HEK293 (cell line): Measurements from ENCODE around the gene PARP1.

Experiments used
- CTCF ChIP-seq: fragments of 450-650 bp; formaldehyde crosslinking; IDR thresholded peaks from 2 replicates; pipeline ENCODE4 v1.5.1; 2016; ENCODE audit warnings: missing biosample characterization, missing genetic modification characterization
- HOXC10 ChIP-seq: sonication (generic); formaldehyde crosslinking; IDR thresholded peaks from 2 replicates; pipeline ENCODE4 v1.8.1; 2023; ENCODE audit warnings: mild to moderate bottlenecking, missing genetic modification reagents
- SP3 ChIP-seq: fragments of 450-650 bp; formaldehyde crosslinking; IDR thresholded peaks from 2 replicates; pipeline ENCODE4 v1.5.1; 2016; ENCODE audit warnings: missing biosample characterization, missing genetic modification characterization
- ZNF121 ChIP-seq: fragments of 450-650 bp; formaldehyde crosslinking; IDR thresholded peaks from 2 replicates; pipeline ENCODE4 v1.5.1; 2016; ENCODE audit warnings: missing biosample characterization, missing genetic modification characterization
- ZNF239 ChIP-seq: fragments of 450-650 bp; formaldehyde crosslinking; IDR thresholded peaks from 2 replicates; pipeline ENCODE4 v1.5.1; 2016; ENCODE audit warnings: missing biosample characterization, missing genetic modification characterization
- ZNF335 ChIP-seq: fragments of 450-650 bp; formaldehyde crosslinking; conservative IDR thresholded peaks from 2 replicates; pipeline ENCODE4 v1.5.1; 2016; ENCODE audit warnings: missing biosample characterization, missing genetic modification characterization
- ZNF580 ChIP-seq: fragments of 450-650 bp; formaldehyde crosslinking; IDR thresholded peaks from 2 replicates; pipeline ENCODE4 v1.5.1; 2016; ENCODE audit warnings: missing biosample characterization, missing genetic modification characterization
- TF ChIP-seq, protein P1 (sequence below): fragments of 450-650 bp; formaldehyde crosslinking; IDR thresholded peaks from 2 replicates; pipeline ENCODE4 v1.5.1; 2016; ENCODE audit warnings: missing biosample characterization, missing genetic modification characterization
- TF ChIP-seq, protein P2 (sequence below): IDR thresholded peaks from 2 replicates; pipeline ENCODE4 v1.6.1; 2011; ENCODE audit warnings: mild to moderate bottlenecking, low read depth, low read length, borderline replicate concordance
- TF ChIP-seq, protein P3 (sequence below): fragments of 450-650 bp; formaldehyde crosslinking; IDR thresholded peaks from 2 replicates; pipeline ENCODE4 v1.5.1; 2016; ENCODE audit warnings: missing biosample characterization, missing genetic modification characterization
- TF ChIP-seq, protein P4 (sequence below): fragments of 450-650 bp; formaldehyde crosslinking; IDR thresholded peaks from 2 replicates; pipeline ENCODE4 v1.5.1; 2017; ENCODE audit warnings: missing biosample characterization, missing genetic modification characterization

GRCh38 chr1:226436855-226437491, 29.1 kb upstream of the PARP1 start:
- TF ChIP-seq ZNF335 (no peak), ZNF239 (tag by site-specific recombination) (no peak), CTCF (tag by site-specific recombination) (no peak), ZNF121 (tag by site-specific recombination) (no peak), SP3 (tag by site-specific recombination) (no peak), HOXC10 (no peak), ZNF580 (tag by site-specific recombination) (no peak)
- TF ChIP-seq, protein P1, sequence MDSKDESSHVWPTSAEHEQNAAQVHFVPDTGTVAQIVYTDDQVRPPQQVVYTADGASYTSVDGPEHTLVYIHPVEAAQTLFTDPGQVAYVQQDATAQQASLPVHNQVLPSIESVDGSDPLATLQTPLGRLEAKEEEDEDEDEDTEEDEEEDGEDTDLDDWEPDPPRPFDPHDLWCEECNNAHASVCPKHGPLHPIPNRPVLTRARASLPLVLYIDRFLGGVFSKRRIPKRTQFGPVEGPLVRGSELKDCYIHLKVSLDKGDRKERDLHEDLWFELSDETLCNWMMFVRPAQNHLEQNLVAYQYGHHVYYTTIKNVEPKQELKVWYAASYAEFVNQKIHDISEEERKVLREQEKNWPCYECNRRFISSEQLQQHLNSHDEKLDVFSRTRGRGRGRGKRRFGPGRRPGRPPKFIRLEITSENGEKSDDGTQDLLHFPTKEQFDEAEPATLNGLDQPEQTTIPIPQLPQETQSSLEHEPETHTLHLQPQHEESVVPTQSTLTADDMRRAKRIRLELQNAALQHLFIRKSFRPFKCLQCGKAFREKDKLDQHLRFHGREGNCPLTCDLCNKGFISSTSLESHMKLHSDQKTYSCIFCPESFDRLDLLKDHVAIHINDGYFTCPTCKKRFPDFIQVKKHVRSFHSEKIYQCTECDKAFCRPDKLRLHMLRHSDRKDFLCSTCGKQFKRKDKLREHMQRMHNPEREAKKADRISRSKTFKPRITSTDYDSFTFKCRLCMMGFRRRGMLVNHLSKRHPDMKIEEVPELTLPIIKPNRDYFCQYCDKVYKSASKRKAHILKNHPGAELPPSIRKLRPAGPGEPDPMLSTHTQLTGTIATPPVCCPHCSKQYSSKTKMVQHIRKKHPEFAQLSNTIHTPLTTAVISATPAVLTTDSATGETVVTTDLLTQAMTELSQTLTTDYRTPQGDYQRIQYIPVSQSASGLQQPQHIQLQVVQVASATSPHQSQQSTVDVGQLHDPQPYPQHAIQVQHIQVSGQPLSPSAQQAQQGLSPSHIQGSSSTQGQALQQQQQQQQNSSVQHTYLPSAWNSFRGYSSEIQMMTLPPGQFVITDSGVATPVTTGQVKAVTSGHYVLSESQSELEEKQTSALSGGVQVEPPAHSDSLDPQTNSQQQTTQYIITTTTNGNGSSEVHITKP (tag by site-specific recombination) = no peak; the same call in 1 of the 2 replicates
- TF ChIP-seq, protein P2, sequence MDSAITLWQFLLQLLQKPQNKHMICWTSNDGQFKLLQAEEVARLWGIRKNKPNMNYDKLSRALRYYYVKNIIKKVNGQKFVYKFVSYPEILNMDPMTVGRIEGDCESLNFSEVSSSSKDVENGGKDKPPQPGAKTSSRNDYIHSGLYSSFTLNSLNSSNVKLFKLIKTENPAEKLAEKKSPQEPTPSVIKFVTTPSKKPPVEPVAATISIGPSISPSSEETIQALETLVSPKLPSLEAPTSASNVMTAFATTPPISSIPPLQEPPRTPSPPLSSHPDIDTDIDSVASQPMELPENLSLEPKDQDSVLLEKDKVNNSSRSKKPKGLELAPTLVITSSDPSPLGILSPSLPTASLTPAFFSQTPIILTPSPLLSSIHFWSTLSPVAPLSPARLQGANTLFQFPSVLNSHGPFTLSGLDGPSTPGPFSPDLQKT = no peak
- TF ChIP-seq, protein P3, sequence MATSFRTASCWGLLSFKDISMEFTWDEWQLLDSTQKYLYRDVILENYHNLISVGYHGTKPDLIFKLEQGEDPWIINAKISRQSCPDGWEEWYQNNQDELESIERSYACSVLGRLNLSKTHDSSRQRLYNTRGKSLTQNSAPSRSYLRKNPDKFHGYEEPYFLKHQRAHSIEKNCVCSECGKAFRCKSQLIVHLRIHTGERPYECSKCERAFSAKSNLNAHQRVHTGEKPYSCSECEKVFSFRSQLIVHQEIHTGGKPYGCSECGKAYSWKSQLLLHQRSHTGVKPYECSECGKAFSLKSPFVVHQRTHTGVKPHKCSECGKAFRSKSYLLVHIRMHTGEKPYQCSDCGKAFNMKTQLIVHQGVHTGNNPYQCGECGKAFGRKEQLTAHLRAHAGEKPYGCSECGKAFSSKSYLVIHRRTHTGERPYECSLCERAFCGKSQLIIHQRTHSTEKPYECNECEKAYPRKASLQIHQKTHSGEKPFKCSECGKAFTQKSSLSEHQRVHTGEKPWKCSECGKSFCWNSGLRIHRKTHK = no peak
- TF ChIP-seq, protein P4, sequence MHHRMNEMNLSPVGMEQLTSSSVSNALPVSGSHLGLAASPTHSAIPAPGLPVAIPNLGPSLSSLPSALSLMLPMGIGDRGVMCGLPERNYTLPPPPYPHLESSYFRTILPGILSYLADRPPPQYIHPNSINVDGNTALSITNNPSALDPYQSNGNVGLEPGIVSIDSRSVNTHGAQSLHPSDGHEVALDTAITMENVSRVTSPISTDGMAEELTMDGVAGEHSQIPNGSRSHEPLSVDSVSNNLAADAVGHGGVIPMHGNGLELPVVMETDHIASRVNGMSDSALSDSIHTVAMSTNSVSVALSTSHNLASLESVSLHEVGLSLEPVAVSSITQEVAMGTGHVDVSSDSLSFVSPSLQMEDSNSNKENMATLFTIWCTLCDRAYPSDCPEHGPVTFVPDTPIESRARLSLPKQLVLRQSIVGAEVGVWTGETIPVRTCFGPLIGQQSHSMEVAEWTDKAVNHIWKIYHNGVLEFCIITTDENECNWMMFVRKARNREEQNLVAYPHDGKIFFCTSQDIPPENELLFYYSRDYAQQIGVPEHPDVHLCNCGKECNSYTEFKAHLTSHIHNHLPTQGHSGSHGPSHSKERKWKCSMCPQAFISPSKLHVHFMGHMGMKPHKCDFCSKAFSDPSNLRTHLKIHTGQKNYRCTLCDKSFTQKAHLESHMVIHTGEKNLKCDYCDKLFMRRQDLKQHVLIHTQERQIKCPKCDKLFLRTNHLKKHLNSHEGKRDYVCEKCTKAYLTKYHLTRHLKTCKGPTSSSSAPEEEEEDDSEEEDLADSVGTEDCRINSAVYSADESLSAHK (tag by site-specific recombination) = no peak
